ENCODE measurements around the gene SCFD1.
A peak's percentile ranks its signal among the peaks of the same experiment; 100 is the strongest.
"Not testable (repeated sequence)": the region's sequence is repeated elsewhere in the genome, so short reads cannot be mapped to it uniquely, and the experiment has no call there.

The SCFD1 gene

DNA sequence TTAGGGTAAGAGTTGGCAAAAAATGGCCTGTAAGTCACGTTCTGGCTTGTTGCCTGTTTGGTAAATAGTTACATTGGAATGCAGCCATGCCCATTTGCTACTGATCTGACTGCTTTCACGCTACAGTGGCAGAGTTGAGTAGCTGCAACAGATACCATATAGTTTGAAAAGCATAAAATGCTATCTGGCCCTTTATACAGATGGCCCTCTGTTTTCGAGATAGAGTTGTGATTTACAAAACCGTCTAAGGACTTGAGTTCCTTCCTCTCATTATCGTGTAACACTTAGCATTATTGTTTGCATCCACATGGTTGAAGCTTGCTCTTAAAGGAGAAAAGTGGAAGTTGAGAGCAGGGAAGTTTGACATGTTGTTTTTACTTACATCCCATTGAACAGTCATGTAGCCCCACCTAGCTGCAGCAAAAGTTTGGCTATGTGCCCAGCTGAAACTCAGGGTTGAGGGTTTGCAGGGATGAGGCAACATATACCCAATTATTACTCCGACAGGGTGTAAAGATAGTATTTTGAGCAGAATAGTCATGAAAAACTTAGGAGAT is 11.3 kb upstream of the SCFD1 start:
- DNase-seq, result peak; percentile 56

DNA sequence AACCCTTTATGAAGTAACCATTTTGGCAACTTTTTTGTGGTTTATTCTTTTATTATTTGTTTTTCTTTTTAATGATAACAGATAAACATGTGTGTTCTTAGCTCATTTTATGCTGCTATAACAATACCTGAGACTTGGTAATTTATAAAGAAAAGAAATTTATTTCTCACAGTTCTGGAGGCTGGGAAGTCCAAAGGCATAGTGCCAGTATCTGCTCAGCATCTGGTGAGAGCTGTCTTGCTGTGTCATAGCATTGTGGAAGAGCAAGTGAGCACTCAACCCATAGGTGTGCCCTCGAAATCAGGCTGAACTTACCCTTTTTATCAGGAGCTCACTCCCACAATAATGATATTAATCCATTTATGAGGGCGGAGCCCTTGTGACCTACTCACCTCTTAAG is 8.0 kb upstream of the SCFD1 start:
- DNase-seq, result no peak

DNA sequence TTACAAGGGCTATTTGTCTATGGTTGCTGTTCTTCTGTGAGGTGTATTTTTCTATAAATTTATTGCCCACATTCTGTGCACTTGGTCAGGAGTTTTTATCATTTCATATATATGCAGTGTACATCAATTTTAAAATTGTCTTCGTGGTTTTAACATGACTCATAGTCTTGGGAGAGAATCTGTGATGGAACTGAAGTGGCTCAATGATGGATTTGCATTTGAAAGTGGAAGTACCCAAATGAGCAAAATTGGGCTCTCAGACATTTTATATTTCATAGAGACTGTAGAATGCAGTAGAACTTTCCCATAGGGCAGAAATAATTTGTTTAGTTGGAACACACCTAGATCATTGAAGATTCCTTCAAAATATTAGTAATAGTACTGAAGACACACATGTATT is 1.9 kb upstream of the SCFD1 start:
- DNase-seq, result no peak

DNA sequence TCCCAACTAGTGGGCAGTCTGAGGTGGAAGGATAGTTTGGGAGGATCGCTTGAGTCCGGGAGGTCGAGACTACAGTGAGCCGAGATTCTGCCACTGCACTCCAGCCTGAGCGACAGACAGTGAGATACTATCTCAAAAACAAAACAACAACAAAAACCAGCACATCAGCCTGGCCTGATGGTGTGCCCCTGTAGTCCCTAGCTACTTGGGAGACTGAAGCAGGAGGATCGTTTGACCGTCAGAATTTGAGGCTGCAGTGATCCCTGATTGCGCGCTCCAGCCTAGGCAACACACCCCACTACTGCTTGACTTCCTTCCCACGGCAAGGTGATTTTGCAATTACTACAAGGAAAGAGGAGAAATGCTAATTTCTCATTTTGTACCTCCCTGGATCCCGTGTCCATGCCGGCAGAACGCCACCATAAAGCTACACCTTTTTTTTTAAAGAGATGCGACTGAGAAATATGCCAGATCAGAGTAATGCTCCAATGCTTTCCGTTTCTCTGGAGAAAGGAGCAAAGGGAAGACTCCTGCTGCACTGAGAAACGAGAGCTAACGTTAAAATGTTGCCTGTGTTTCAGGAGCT is 672 bp upstream of the SCFD1 start:
- peak; percentile 56 for DNase-seq

DNA sequence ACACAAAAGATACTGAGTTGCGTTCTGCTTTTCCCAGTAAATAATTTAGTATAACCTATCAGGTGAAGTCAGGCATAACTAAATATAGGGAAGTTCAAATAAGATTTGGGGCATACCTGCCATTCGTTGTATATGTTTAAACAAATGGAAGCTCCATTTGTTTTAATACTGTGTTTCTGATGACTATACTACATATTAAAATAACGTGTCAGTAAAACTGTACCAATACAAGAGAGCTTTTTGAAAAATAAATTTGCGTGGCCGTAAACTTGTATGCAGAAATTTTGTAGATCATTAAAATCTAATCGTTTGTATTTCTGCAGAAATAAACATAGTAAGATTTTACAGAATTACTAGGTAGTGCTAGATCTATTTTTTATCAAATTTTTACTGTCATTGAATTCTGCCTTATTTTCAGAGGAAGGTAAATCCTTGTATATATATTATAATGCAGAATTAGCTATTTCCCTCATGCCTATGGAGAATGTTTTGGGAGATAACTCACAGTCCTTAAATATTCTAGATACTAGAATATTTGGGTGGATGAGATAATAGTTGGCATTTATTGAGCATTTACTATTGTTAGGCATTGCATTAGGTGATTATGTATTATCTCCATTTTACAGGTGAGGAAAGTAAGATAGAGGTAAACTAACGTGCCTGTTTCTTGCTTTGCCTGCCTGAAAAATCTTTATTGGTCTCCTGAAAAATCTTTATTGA is 1.5 kb downstream of the SCFD1 start:
- DNase-seq, result no peak

DNA sequence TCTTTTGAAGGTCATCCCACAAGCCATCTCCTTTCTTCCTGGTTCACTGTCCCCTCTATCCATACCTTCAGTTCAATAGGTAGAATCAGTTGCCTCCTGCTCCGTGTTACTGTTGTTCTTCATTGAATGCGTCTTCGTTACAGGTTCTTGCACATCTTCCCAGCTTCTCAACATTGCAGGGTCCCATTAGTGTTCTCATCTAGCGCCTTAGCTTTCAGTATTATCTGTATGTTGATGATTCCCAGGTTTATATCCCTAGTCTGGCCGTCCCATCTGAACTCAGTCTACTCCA is 2.0 kb downstream of the SCFD1 start:
- DNase-seq, result no peak

DNA sequence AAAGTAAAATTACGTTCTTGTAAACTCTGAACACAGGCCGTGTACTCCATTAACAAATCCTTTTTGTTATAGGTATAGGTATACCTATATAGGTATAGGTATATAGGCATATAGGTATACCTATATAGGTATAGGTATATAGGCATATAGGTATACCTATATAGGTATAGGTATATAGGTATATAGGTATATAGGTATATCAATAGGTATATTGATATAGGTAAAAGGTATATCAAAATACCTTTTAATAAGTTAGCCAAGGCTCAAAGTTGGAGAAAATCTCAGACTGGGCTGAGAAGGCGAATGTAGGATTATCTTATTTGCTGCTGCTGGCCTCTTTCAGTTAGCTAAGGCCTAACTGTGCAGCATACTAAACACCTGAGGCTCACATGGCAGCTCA is 3.4 kb downstream of the SCFD1 start:
- no peak for DNase-seq

DNA sequence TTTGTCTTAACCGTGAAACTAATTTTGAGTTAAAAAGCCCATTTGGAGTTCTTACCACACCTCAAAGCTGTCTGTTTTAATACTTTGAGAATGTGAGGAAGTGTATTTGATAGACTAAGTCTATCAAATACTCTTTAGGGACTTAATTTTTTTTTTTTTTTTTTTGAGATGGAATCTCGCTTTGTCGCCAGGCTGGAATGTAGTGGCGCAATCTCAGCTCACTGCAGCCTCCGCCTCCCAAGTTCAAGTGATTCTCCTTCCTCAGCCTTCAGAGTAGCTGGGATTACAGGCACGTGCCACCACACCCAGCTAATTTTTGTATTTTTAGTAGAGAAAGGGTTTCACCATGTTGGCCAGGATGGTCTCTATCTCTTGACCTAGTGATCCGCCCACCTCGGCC is 7.3 kb downstream of the SCFD1 start:
- DNase-seq, result not testable (repeated sequence)

DNA sequence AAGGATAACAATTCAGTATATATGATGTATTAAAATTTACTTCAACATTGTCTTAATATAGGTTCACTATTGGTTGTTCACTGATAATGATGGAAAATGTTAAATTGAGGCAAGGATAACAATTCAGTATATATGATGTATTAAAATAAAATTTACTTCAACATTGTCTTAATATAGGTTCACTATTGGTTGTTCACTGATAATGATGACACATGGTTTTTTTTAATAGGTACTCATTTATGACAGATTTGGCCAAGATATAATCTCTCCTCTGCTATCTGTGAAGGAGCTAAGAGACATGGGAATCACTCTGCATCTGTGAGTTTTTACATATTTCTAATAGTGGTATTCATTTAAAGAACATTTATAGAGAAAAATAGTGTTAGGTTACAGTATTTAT is 8.1 kb downstream of the SCFD1 start:
- DNase-seq, result no peak

DNA sequence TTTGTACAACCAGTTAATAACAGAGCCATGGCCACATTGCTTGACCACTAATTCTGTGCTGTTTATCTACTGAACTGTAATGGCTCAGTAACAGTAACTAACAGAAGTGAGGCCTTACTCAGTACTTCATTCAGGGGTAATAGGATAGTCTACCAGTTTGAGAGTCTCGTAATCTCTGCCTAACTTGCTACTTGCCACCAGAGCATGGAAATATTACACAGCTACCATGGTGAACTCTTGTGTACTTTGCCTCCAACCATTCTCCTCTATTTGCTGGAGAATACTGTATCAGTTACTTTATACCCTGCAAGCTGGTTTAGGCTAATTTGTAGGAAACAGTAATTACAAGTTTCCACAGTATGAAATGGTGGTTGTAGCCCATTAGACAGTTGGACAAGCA is 10.6 kb downstream of the SCFD1 start:
- DNase-seq, result no peak

DNA sequence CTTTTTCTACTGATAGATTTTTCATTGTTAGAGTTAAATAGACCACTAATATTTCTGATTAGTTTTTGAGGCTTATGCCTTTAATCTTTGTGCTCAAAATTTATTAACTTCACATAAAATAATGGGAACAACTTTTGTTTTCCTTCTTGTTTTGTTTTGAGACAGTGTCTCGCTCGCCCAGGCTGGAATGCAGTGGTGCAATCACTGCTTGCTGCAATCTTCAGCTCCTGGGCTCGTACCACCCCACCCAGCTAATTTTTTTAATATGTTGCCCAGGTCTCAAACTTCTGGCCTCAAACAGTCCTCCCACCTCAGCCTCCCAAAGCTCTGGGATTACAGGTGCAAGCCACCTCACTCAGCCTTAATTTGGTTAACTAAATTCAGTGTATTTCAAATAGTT is 16.8 kb downstream of the SCFD1 start:
- DNase-seq, result no peak

DNA sequence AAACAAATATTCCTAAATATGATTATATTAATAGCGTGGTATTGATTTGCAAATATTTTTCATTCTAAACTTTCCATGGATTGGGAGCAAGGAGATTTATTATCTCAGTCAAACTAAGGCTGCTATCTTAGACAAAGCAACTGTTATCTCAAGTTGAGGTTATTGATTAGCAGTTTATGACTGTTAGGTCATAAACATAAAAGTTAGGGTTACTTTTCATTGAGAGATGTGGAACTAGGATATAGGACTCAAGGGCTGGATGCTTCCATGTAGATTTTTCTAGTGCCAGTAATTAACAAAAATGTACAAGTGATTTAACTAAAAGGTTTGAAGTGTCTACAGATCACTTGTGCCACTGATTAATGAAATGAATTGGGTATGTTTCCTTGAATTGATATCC is 19.1 kb downstream of the SCFD1 start:
- DNase-seq, result no peak

DNA sequence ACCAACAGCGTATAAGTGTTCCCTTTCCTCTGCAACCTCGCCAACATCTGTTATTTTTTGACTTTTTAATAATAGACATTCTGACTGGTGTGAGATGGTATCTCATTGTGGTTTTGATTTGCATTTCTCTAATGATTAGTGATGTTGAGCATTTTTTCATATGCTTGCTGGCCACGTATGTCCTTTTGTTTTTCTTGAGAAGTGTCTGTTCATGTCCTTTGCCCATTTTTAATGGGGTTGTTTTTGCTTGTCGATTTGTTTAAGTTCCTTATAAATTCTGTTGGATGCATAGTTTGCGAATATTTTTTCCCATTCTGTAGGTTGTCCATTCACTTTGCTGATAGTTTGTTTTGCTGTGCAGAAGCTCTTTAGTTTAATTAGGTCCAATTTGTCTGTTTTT is 22.3 kb downstream of the SCFD1 start:
- DNase-seq, result not testable (repeated sequence)

DNA sequence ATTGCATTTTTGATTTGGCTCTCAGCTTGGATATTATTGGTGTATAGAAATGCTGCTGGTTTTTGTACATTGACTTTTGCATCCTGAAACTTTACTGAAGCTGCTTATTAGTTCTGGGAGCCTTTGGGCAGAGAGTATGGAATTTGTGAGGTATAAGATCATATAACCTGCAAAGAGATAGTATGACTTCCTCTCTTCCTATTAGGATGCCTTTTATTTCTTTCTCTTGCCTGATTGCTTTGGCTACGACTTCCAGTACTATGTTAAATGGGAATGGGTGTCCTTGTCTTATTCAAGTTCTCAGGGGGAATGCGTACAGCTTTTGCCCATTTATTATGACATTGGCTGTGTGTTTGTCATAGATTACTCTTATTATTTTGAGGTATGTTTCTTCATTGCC is 23.5 kb downstream of the SCFD1 start:
- no peak for DNase-seq

DNA sequence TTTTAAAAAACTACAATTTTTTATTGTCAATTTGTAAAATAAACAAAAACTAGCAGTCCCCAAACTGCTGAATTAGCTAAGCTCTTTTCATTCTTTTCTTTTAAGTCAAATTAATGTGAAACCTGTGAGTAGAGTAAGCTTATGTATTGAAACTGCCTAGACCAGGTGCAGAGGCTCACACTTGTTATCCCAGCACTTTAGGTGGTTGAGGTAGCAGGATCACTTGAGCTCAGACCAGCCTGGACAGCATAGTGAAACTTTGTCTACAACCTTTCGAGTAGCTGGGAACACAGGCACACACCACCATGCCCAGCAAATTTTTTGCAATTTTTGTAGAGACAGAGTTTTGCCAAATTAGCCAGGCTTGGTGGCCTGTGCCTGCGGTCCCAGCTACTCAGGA is 26.4 kb downstream of the SCFD1 start:
- no peak for DNase-seq

DNA sequence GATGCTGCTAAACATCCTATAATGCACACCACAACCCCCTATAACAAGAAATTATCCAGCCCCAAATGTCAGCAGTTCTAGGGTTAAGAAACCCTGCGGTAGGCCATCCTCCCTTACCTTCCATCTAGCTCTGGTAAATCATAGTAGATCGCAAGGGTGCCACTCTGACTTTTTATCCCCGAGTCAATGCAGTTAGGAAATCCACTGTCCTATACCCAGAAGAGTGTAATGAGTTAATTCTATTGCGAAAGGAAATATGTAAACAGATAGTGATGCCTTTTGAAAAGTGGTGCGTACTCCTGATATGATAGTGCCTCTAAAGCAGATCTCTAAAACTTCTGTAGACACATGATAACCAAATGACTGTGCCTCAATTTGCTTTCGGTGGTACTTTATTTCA is 29.8 kb downstream of the SCFD1 start:
- no peak for DNase-seq

DNA sequence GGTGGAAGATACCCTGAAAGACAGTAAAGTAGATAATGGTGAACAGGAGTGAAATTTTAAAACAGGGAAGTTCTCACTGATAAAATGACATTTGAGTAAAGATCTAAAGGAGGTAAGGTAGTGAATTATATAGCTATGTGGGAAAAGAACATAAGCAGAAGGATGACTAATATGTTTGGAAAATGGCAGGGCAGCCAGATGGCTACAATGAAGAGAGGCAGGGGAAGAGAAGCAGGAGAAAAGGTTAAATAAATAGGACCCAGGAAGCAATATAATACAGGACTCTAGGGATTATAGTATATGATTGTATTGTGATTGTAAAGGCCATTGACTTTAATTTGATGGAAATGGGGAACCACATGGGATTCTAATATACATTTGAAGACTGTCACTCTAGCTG is 33.0 kb downstream of the SCFD1 start:
- DNase-seq, result no peak

DNA sequence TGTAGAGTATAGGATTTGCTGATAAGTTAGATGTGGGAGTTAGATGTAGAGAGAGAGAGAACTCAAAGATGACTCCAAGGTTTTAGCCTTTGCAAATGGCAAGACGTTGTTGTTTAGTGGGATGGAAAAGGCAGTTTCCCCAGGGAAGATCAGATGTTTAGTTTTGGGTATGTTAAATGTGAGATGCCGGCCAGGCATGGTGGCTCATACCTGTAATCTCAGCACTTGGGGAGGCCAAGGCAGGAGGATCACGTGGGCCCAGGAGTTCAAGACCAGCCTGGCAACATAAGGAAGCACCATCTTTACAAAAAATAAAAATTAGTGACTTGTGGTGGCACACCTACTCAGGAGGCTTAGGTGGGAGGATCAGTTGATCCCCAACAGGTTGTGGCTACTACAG is 33.5 kb downstream of the SCFD1 start:
- no peak for DNase-seq

DNA sequence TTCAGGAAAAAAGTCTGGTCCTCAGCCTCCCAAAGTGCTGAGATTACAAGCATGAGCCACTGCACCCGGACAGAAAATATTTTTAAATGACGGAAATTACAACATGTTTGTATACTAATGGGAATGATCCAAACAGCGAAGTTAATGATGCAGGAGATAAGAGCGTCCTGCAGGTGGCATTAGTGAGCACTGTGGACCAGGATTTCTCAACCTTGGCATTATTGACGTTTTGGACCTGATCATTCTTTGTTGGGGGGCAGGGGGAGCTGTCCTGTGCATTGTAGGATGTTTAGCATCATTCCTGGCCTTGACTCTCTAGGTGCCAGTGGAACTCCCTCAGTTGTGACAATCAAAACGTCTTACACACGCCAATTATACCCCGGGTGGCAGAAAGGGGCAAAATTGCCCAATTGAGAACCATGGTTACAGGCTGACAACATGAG is 34.1 kb downstream of the SCFD1 start:
- DNase-seq, result peak; percentile 37

DNA sequence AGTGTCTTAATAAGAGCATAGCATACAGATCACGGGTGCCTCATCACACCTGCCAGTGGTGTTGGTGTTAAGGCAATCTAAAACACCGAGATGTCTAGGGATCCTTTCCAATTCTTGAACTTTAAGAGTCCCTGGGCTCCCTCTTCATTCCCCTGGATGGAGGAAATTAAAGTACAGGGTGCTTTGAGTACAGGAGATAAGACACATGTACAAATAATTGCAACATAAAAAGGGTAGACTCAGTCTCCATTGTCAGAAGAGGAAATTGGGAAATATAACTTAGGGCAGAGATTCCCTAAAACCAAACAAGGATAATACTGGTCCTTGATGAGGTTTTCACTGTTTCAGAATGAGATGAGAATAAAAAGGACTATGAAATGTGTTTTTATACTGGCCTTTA is 34.9 kb downstream of the SCFD1 start:
- DNase-seq, result no peak

DNA sequence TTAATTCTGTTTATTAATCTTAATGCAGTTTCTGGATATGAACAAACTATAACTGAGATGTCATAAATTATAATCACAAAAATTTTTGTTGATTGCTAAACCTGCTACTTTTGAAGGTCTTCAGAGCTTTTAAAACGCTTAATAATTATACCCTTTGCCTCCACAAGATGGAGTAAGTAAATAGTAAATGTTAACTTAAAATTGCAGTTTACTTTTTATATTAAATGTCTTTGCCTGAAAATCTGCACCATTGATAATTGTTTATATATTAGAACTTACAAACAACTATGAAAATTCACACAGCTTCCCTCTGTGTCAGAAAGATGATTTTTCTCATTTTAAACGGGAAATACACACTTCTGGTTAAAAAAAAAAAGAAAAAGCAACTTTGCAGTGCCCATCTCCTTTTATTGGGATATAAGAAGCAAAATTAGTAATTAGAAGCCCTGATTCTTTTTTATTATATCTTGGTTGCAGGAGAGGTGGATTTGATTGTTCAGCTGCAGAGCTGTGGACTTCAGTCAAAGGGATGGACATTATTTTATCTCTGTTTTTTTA is 35.6 kb downstream of the SCFD1 start:
- DNase-seq, result no peak

DNA sequence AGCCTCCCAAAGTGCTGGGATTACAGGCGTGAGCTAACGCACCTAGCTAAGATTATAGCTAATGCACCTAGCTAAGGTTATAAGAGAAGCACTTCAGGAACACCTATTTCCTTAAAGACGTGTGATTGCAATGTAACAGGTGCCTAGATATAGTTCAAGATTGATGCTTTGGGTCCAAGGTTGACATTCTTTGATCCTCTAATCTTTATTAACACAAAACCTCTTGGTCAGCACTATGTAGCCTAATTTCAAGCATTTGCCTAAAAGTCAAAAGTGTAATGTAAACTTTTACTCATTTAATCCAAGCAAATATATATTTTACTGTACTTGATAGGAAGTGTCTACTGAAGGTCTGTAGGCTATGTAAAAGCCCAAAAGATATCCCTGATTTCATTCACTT is 36.5 kb downstream of the SCFD1 start:
- DNase-seq, result no peak

DNA sequence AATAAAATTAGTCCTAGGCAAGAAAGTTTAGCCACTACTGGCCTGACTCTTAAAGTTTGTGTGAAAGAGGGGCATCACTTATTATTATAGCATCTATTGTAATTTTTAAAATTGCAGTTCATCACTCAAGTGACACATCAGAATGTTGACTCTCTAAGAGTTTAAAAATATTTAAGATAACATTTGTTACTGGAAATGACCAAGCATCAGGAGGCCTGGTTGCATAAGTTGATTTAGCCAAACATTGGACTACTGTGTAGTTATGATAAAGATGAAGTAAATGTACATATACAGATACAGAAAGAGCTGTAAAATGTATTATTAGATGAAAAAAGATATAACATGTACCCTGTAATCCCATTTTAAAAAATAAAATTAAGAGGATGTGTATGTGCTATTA is 47.5 kb downstream of the SCFD1 start:
- DNase-seq, result no peak

DNA sequence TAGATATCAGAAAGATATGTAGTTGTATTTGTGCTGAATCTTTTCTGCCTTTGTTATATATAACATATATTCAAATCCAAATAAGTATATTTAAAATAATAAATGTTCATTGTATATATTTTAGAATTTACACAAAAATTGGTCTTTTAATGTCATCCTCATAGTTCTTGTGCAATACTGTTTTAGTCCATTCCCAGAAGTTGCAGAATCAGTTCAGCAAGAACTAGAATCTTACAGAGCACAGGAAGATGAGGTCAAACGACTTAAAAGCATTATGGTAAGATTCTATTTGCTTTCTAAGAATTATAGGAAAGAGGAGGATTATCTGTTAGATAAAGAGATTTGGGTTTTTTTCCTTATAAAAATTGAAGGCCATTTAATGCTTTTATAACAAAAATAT is 51.0 kb downstream of the SCFD1 start:
- DNase-seq, result no peak

DNA sequence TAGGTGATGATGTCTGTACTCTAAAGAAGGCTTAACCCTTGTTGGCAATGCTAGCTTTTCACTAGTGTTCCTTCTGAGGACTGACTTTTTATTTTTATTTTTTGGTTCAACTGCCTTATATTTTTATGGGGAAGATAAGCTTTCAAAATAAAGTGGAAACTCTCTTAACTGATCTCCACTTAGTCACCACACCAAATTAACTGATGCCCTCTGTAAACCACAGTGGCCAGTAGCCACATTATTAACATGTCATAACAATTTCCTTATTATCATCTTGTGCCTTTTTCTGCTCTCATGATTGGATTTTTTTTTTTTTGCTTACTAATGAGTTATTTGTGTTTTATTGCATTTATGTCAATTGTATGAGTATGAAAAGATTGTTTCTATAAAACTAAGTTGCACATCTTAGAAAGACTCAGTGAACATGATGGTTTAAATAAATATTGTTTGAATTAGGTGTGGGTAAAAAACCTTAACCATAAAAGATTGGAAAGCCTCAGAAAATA is 56.9 kb downstream of the SCFD1 start:
- DNase-seq, result no peak

Data from NCI-H510A treated with DMSO at 0.1 percent for 48 hours (cell line).